RWPE2 (cell line): ENCODE results near the gene SP3.
A peak's percentile ranks its signal among the peaks of the same experiment; 100 is the strongest.

Experiments used
- ATAC-seq: fragments of 200-7000 bp; cut with Tn5 transposase; 3 replicates; pipeline ENCODE4 v1.9.1; 2021; ENCODE audit warnings: low read depth
- DNase-seq: peaks from one replicate; pipeline ENCODE4 v3.0.0-alpha.2; 2020; ENCODE audit warnings: low spot score
- H3K27ac ChIP-seq: fragments of 450-650 bp; 2 replicates; pipeline ENCODE4 v1.5.1; 2017; ENCODE audit warnings: mild to moderate bottlenecking; ENCODE audit not compliant: poor library complexity, severe bottlenecking
- H3K27me3 ChIP-seq: fragments of 250-450 bp; sonication (Bioruptor Pico); 2 replicates; pipeline ENCODE4 v1.5.1; 2021; ENCODE audit warnings: mild to moderate bottlenecking, moderate library complexity; ENCODE audit not compliant: insufficient read depth, poor library complexity, severe bottlenecking
- H3K36me3 ChIP-seq: fragments of 250-450 bp; sonication (Bioruptor Pico); 2 replicates; pipeline ENCODE4 v1.5.1; 2020; ENCODE audit warnings: low read depth, mild to moderate bottlenecking, moderate library complexity
- H3K4me1 ChIP-seq: fragments of 250-450 bp; sonication (Bioruptor Pico); 2 replicates; pipeline ENCODE4 v1.5.1; 2021; ENCODE audit warnings: mild to moderate bottlenecking, moderate library complexity; ENCODE audit not compliant: insufficient read depth, poor library complexity, severe bottlenecking
- H3K4me3 ChIP-seq: fragments of 250-450 bp; sonication (Bioruptor Pico); 2 replicates; pipeline ENCODE4 v1.5.1; 2021; ENCODE audit warnings: mild to moderate bottlenecking, moderate library complexity; ENCODE audit not compliant: severe bottlenecking
- H3K9me3 ChIP-seq: fragments of 250-450 bp; sonication (Bioruptor Pico); 2 replicates; pipeline ENCODE4 v1.5.1; 2021; ENCODE audit warnings: mild to moderate bottlenecking, moderate library complexity; ENCODE audit not compliant: severe bottlenecking
- CTCF ChIP-seq: fragments of 450-650 bp; IDR thresholded peaks from one replicate; pipeline ENCODE4 v1.5.1; 2017; ENCODE audit warnings: mild to moderate bottlenecking, moderate library complexity; ENCODE audit not compliant: poor library complexity, severe bottlenecking

The SP3 gene

GRCh38 chr2:173981520-173981919 is 16.3 kb upstream of the SP3 start:
- DNase-seq (no peak), ATAC-seq (no peak)
- Histone ChIP-seq H3K36me3 (no peaks in the 10 kb centered on the region), H3K27ac (no peak overlapping the region), H3K4me1 (peaks cover 21% of the 10 kb centered on the region), H3K4me3 (no peak overlapping the region), H3K27me3 (no peaks in the 10 kb centered on the region), H3K9me3 (no peaks in the 10 kb centered on the region)
- no peak for TF ChIP-seq CTCF

GRCh38 chr2:173979751-173980351 is 14.7 kb upstream of the SP3 start:
- peaks cover 17% of the 10 kb centered on the region for H3K4me1 ChIP-seq
- TF ChIP-seq CTCF, result no peak
- no peaks in the 10 kb centered on the region for H3K27me3 ChIP-seq
- H3K36me3 ChIP-seq, result no peaks in the 10 kb centered on the region
- H3K4me3 ChIP-seq, result no peak overlapping the region
- ATAC-seq (no peak), DNase-seq (no peak)
- no peak overlapping the region for H3K27ac ChIP-seq
- no peaks in the 10 kb centered on the region for H3K9me3 ChIP-seq

GRCh38 chr2:173978447-173978846 is 13.3 kb upstream of the SP3 start:
- H3K36me3 ChIP-seq, result no peaks in the 10 kb centered on the region
- ATAC-seq, result peak; percentile 76

GRCh38 chr2:173972636-173973035 is 7.5 kb upstream of the SP3 start:
- Histone ChIP-seq H3K27ac (no peak overlapping the region), H3K4me1 (peaks cover 11% of the 10 kb centered on the region), H3K27me3 (no peaks in the 10 kb centered on the region), H3K36me3 (no peaks in the 10 kb centered on the region), H3K4me3 (no peak overlapping the region), H3K9me3 (no peaks in the 10 kb centered on the region)
- peak; percentile 59 for DNase-seq
- ATAC-seq, result peak; percentile 88
- no peak for TF ChIP-seq CTCF

More at GRCh38 chr2:173978447-173978846, 13.3 kb upstream of the SP3 start:
- DNase-seq, result no peak
- H3K27me3 ChIP-seq, result no peaks in the 10 kb centered on the region
- TF ChIP-seq CTCF, result no peak
- no peak overlapping the region for H3K4me3 ChIP-seq
- H3K27ac ChIP-seq, result no peak overlapping the region
- H3K4me1 ChIP-seq, result peaks cover 11% of the 10 kb centered on the region
- no peaks in the 10 kb centered on the region for H3K9me3 ChIP-seq

DNA sequence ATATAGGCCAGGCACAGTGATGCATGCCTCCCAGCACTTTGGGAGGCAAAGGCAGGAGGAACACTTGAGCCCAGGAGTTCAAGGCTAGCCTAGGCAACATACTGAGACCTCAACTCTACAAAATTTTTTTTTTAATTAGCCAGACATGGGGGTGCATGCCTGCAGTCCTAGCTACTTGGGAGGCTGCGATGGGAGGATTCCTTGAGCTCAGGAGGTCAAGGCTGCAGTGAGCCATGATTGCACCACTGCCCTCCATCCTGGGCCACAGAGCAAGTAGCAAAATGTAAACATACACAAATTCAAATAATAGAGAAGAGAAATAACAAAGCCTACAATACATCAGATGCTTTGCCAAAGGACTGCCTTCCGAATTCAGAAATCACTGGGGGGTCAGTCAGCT is 7.0 kb upstream of the SP3 start:
- no peak for DNase-seq
- no peaks in the 10 kb centered on the region for H3K36me3 ChIP-seq
- no peak for TF ChIP-seq CTCF
- no peaks in the 10 kb centered on the region for H3K9me3 ChIP-seq
- ATAC-seq, result no peak
- H3K27me3 ChIP-seq, result no peaks in the 10 kb centered on the region
- H3K4me1 ChIP-seq, result peaks cover 11% of the 10 kb centered on the region
- H3K27ac ChIP-seq, result no peak overlapping the region
- no peak overlapping the region for H3K4me3 ChIP-seq
